HG03139 (cell line): ENCODE measurements around the gene JAKMIP1.

ENCODE experiments used
- ATAC-seq: cut with Tn5 transposase; IDR thresholded peaks from one replicate; pipeline ENCODE4 v1.9.1; 2021; ENCODE audit not compliant: unreplicated experiment

The JAKMIP1 gene

GRCh38 chr4:6200011-6200921 is at the start of gene JAKMIP1:
Gene JAKMIP1, minus strand, starts transcription at chr4:6200549. Its CDS starts 87,699 bp downstream, at chr4:6112850.
- peak; percentile 80 for ATAC-seq

GRCh38 chr4:6248394-6248793 is 48.0 kb upstream of the JAKMIP1 start:
- no peak for ATAC-seq

GRCh38 chr4:6246170-6246634 is 45.9 kb upstream of the JAKMIP1 start:
- ATAC-seq: no peak

GRCh38 chr4:6245246-6246169 is 45.2 kb upstream of the JAKMIP1 start:
- ATAC-seq: no peak

GRCh38 chr4:6242271-6243029 is 42.1 kb upstream of the JAKMIP1 start:
- ATAC-seq: no peak

- no peak for ATAC-seq
Measured at GRCh38 chr4:6241062-6241845, 40.9 kb upstream of the JAKMIP1 start.

- ATAC-seq: no peak
Measured at GRCh38 chr4:6239968-6240367, 39.6 kb upstream of the JAKMIP1 start.

GRCh38 chr4:6239486-6239885 is 39.1 kb upstream of the JAKMIP1 start:
- ATAC-seq: no peak

GRCh38 chr4:6236816-6237390 is 36.6 kb upstream of the JAKMIP1 start:
- no peak for ATAC-seq

GRCh38 chr4:6235901-6236640 is 35.7 kb upstream of the JAKMIP1 start:
- no peak for ATAC-seq

- ATAC-seq: no peak
Measured at GRCh38 chr4:6235012-6235411, 34.7 kb upstream of the JAKMIP1 start.

GRCh38 chr4:6233929-6234328 is 33.6 kb upstream of the JAKMIP1 start:
- no peak for ATAC-seq

- no peak for ATAC-seq
Measured at GRCh38 chr4:6232836-6233785, 32.8 kb upstream of the JAKMIP1 start.

GRCh38 chr4:6231663-6232165 is 31.4 kb upstream of the JAKMIP1 start:
- ATAC-seq: no peak

GRCh38 chr4:6230827-6231662 is 30.7 kb upstream of the JAKMIP1 start:
- no peak for ATAC-seq

GRCh38 chr4:6230502-6230785 is 30.1 kb upstream of the JAKMIP1 start:
- no peak for ATAC-seq
